ENCODE results near the gene ERICH2.
A peak's percentile ranks its signal among the peaks of the same experiment; 100 is the strongest.

ERICH2 gene

DNA sequence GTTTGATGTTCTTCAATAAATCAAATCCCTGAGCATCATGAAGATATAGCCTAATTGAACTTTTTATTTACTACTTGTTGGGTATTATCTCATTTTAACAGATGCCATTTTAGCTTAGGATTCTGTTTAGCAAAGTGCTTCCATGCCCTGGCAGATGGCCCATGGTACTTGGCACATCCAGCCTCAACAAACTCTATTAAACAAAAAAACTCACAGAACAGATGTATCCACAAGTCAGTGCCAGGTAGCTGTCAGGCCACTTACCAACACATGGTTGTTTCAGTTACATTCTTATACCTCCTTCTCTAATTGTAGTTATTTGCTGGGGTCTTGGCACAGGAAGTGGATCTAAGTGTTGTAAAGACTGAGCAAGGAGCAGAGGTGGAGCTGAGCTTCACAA is 76.1 kb downstream of the ERICH2 start:
- DNase-seq = peak; percentile 90 to 94

DNA sequence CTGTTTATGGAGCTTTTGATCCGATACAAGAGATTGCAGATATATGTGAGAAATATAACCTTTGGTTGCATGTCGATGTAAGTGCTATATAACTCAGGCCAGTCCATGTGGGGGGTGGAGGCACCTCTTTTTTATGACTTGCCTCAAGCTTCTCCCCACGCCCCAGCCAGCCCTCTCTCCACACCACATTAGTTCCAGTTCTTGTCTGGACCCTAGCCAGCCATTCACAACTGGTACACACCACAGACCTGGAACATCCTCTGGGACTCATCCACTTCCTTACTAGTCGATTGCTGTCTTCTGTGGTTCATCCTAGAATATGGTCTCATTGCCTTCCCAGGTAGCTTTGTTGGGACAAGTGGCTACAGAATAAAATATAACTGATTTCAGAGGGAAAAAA is 77.5 kb downstream of the ERICH2 start:
- DNase-seq = no peak
